GM23338 (cell line): ENCODE data around the gene RELL1.

Experiments used
- CREB1 ChIP-seq: fragments of 250-450 bp; sonication (Bioruptor Pico); IDR thresholded peaks from 2 replicates; pipeline ENCODE4 v1.5.0; 2020; ENCODE audit warnings: low read depth, mild to moderate bottlenecking, moderate library complexity
- CTCF ChIP-seq, 2 experiments: fragments of 200-600 bp in 1 of 2; sonication (generic) in 1 of 2; conservative IDR thresholded peaks; 2 replicates each; pipeline versions ENCODE4 v1.5.1 to v1.6.1; 2016 to 2017; ENCODE audit warnings: antibody characterized with exemption in 2 of 2, low read depth in 2 of 2, mild to moderate bottlenecking in 2 of 2, moderate library complexity in 1 of 2
- ETS1 ChIP-seq: IDR thresholded peaks from 2 replicates; pipeline ENCODE4 v1.6.1; 2016; ENCODE audit warnings: antibody characterized with exemption
- EZH2 ChIP-seq: fragments of 200-600 bp; sonication (generic); IDR thresholded peaks from one replicate; pipeline ENCODE4 v1.8.0; 2017; ENCODE audit warnings: antibody characterized with exemption, mild to moderate bottlenecking, low read depth; ENCODE audit not compliant: unreplicated experiment
- EZH2phosphoT487 ChIP-seq: fragments of 200-600 bp; sonication (generic); IDR thresholded peaks from one replicate; pipeline ENCODE4 v1.8.1; 2018; ENCODE audit warnings: antibody characterized with exemption; ENCODE audit not compliant: unreplicated experiment
- JUNB ChIP-seq: IDR thresholded peaks from one replicate; pipeline ENCODE4 v1.6.1; 2016; ENCODE audit warnings: antibody characterized with exemption; ENCODE audit not compliant: unreplicated experiment
- POLR2AphosphoS5 ChIP-seq: IDR thresholded peaks from 2 replicates; pipeline ENCODE4 v1.6.1; 2016; ENCODE audit warnings: antibody characterized with exemption, low read depth
- REST ChIP-seq: IDR thresholded peaks from one replicate; pipeline ENCODE4 v1.6.1; 2018; ENCODE audit warnings: antibody characterized with exemption; ENCODE audit not compliant: unreplicated experiment
- STAT1 ChIP-seq: IDR thresholded peaks from one replicate; pipeline ENCODE4 v1.6.1; 2016; ENCODE audit warnings: antibody characterized with exemption; ENCODE audit not compliant: unreplicated experiment
- ZNF331 ChIP-seq: fragments of 250-450 bp; sonication (Bioruptor Pico); IDR thresholded peaks from 2 replicates; pipeline ENCODE4 v1.5.0; 2020; ENCODE audit warnings: low read depth, mild to moderate bottlenecking, moderate library complexity
- ZNF462 ChIP-seq: fragments of 250-450 bp; sonication (Bioruptor Pico); IDR thresholded peaks from 2 replicates; pipeline ENCODE4 v1.5.0; 2020; ENCODE audit warnings: mild to moderate bottlenecking, moderate library complexity

GRCh38 chr4:37726666-37727065 is 40.5 kb upstream of the RELL1 start:
- no peak for TF ChIP-seq CTCF (conservative IDR thresholded peaks at IDR 0.05; ENCODE audit: low read depth in 2 of 2)
- TF ChIP-seq EZH2: no peak
- no peak for TF ChIP-seq CREB1 (CRISPR knock-in tag)
- TF ChIP-seq POLR2AphosphoS5: no peak
- no peak for TF ChIP-seq EZH2phosphoT487
- no peak for TF ChIP-seq ZNF331 (CRISPR knock-in tag)
- no peak for TF ChIP-seq REST
- TF ChIP-seq JUNB: no peak
- no peak for TF ChIP-seq STAT1
- no peak for TF ChIP-seq ETS1
- no peak for TF ChIP-seq ZNF462 (CRISPR knock-in tag)
